Uterus (tissue), 2 donors: Measurements from ENCODE around the gene RPS6KA1.

Experiments
- POLR2A ChIP-seq, 2 donors: fragments of 450-650 bp; IDR thresholded peaks; one replicate each; pipeline ENCODE4 v1.6.1; 2016; ENCODE audit warnings: antibody characterized with exemption in 2 of 2, mild to moderate bottlenecking in 1 of 2, moderate library complexity in 1 of 2
- TF ChIP-seq, protein P1 (sequence below), 4 experiments: fragments of 200-600 bp in 2 of 4; fragments of 450-650 bp in 2 of 4; sonication (generic) in 2 of 4; IDR thresholded peaks; one replicate each; pipeline ENCODE4 v1.5.1; 2016 to 2019; ENCODE audit warnings: antibody characterized with exemption in 4 of 4, mild to moderate bottlenecking in 2 of 4, moderate library complexity in 1 of 4

- TF ChIP-seq POLR2A (IDR thresholded peaks at IDR 0.05) = no peak
- TF ChIP-seq, protein P1, sequence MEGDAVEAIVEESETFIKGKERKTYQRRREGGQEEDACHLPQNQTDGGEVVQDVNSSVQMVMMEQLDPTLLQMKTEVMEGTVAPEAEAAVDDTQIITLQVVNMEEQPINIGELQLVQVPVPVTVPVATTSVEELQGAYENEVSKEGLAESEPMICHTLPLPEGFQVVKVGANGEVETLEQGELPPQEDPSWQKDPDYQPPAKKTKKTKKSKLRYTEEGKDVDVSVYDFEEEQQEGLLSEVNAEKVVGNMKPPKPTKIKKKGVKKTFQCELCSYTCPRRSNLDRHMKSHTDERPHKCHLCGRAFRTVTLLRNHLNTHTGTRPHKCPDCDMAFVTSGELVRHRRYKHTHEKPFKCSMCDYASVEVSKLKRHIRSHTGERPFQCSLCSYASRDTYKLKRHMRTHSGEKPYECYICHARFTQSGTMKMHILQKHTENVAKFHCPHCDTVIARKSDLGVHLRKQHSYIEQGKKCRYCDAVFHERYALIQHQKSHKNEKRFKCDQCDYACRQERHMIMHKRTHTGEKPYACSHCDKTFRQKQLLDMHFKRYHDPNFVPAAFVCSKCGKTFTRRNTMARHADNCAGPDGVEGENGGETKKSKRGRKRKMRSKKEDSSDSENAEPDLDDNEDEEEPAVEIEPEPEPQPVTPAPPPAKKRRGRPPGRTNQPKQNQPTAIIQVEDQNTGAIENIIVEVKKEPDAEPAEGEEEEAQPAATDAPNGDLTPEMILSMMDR (IDR thresholded peaks at IDR 0.05) = no peak
These were observed 44.5 kb downstream of the RPS6KA1 start for GRCh38 chr1:26574018-26574417.
